Measurements from ENCODE around the gene GFPT2. TPM values are rescaled to one million over a fixed set of nuclear protein-coding genes. Genes with fewer than 3 reads are reported as not detected.
A peak's percentile ranks its signal among the peaks of the same experiment; 100 is the strongest.

GFPT2 gene
- total RNA-seq, 2 donors from 2014 or later, result 0.62 to 3.2 TPM

- Histone ChIP-seq H3K27me3 (no peaks in the 10 kb centered on the region), H3K36me3 (no peaks in the 10 kb centered on the region), H3K9ac (ENCODE audit: low read depth in 2 of 2, low read length in 2 of 2) (no peak overlapping the region), H3K9me3 (no peaks in the 10 kb centered on the region), H3K4me3 (no peak overlapping the region), H3K4me1 (no peaks in the 10 kb centered on the region), H3K27ac (no peak overlapping the region)
- TF ChIP-seq CTCF (IDR thresholded peaks at IDR 0.05), result no peak
- intact Hi-C loops (cut with DNase I), result loop anchor here (10.0 kb wide), 1 partner anchor 114 kb away; the partner anchor contains the start of gene RASGEF1C
- no peak for DNase-seq
These were observed 34.6 kb downstream of the GFPT2 start for GRCh38 chr5:180318456-180319089.

- Histone ChIP-seq H3K27me3 (no peaks in the 10 kb centered on the region), H3K4me1 (no peaks in the 10 kb centered on the region), H3K4me3 (no peak overlapping the region), H3K36me3 (no peaks in the 10 kb centered on the region), H3K9me3 (no peaks in the 10 kb centered on the region), H3K27ac (no peak overlapping the region), H3K9ac (ENCODE audit: low read depth in 2 of 2, low read length in 2 of 2) (no peak overlapping the region)
- intact Hi-C loops (cut with DNase I), result loop anchor here (10.0 kb wide), 1 partner anchor 112 kb away; the partner anchor contains the start of gene RASGEF1C
- TF ChIP-seq CTCF (IDR thresholded peaks at IDR 0.05), result no peak
- no peak for DNase-seq
These were observed 36.5 kb downstream of the GFPT2 start for GRCh38 chr5:180316586-180316985.

GRCh38 chr5:180315762-180316212, 37.3 kb downstream of the GFPT2 start:
- H3K27me3 ChIP-seq, result no peaks in the 10 kb centered on the region
- H3K9me3 ChIP-seq, result no peaks in the 10 kb centered on the region
- TF ChIP-seq CTCF (IDR thresholded peaks at IDR 0.05), result peak; percentile 96
- no peak overlapping the region for H3K9ac ChIP-seq (ENCODE audit: low read depth in 2 of 2, low read length in 2 of 2)
- no peaks in the 10 kb centered on the region for H3K36me3 ChIP-seq
- no peaks in the 10 kb centered on the region for H3K4me1 ChIP-seq
- H3K27ac ChIP-seq, result no peak overlapping the region
- H3K4me3 ChIP-seq, result no peak overlapping the region
- DNase-seq, result peak; percentile 82
- intact Hi-C loops (cut with DNase I), result loop anchor here (10.0 kb wide), 1 partner anchor 111 kb away; the partner anchor contains the start of gene RASGEF1C

GRCh38 chr5:180313677-180314505, 39.2 kb downstream of the GFPT2 start:
- no peak overlapping the region for H3K9ac ChIP-seq (ENCODE audit: low read depth in 2 of 2, low read length in 2 of 2)

More at GRCh38 chr5:180313677-180314505, 39.2 kb downstream of the GFPT2 start:
- no peaks in the 10 kb centered on the region for H3K27me3 ChIP-seq
- TF ChIP-seq CTCF (IDR thresholded peaks at IDR 0.05), result no peak
- DNase-seq, result peak; percentile 82
- no peaks in the 10 kb centered on the region for H3K9me3 ChIP-seq
- H3K4me3 ChIP-seq, result peak overlapping the region; percentile 28
- intact Hi-C loops (cut with DNase I), result loop anchor here (10.0 kb wide), 1 partner anchor 109 kb away; the partner anchor contains the start of gene RASGEF1C
- no peaks in the 10 kb centered on the region for H3K4me1 ChIP-seq
- H3K36me3 ChIP-seq, result no peaks in the 10 kb centered on the region
- no peak overlapping the region for H3K27ac ChIP-seq

Measured in colonic mucosa (tissue), 4 donors.